A549 (cell line): ENCODE results near the gene SOD3. TPM values are rescaled to one million over a fixed set of nuclear protein-coding genes. Genes with fewer than 3 reads are reported as not detected.

Experiments used
- ATAC-seq, 2 experiments: fragments of 200-7000 bp in 1 of 2; fragments of >200 bp in 1 of 2; cut with Nextera tagmentation in 1 of 2; cut with Tn5 transposase in 1 of 2; 3 replicates each; pipeline versions ENCODE4 v1.8.0 to v1.9.1; 2018 to 2020; ENCODE audit warnings: mild to moderate bottlenecking in 1 of 2, moderate library complexity in 1 of 2
- CTCF ChIA-PET: fragments of 300-600 bp; sonication (Branson Sonifier 250); formaldehyde crosslinking; extraction: SDS; loops from one replicate; lab custom pipeline; 2021; ENCODE audit warnings: antibody characterized with exemption, inconsistent platforms; lab: Yijun Ruan, JAX
- POLR2A ChIA-PET: fragments of 350-600 bp; formaldehyde crosslinking; extraction: SDS; loops from one replicate; lab custom pipeline; 2021; ENCODE audit warnings: antibody characterized with exemption, inconsistent platforms; lab: Yijun Ruan, JAX
- DNase-seq, 2 experiments: peaks; one replicate each; pipeline versions ENCODE4 v3.0.0 to v3.0.0-alpha.2; 2011 to 2016; ENCODE audit warnings: low read depth in 1 of 2, low spot score in 1 of 2
- FAIRE-seq: peaks from 2 replicates; lab custom pipeline; 2011; peaks lifted over from hg19 to GRCh38; lab: Jason Lieb, UNC
- H3K27ac ChIP-seq, 2 experiments: fragments of >200 bp; sonication (Bioruptor Twin); formaldehyde crosslinking; 3 replicates each; pipeline ENCODE4 v1.5.1; 2016 to 2017
- H3K4me1 ChIP-seq: fragments of >200 bp; sonication (Bioruptor Twin); formaldehyde crosslinking; 3 replicates; pipeline ENCODE4 v1.6.1; 2016
- H3K4me2 ChIP-seq: fragments of >200 bp; sonication (Bioruptor Twin); formaldehyde crosslinking; 3 replicates; pipeline ENCODE4 v1.6.1; 2016
- H3K4me3 ChIP-seq: fragments of >200 bp; sonication (Bioruptor Twin); formaldehyde crosslinking; 3 replicates; pipeline ENCODE4 v1.5.1; 2016
- H3K9me3 ChIP-seq: fragments of >200 bp; sonication (Bioruptor Twin); formaldehyde crosslinking; 3 replicates; pipeline ENCODE4 v1.6.1; 2016
- BHLHE40 ChIP-seq: IDR thresholded peaks from 2 replicates; pipeline ENCODE4 v1.6.1; 2012; ENCODE audit warnings: low read depth, low read length, inconsistent platforms
- CBX8 ChIP-seq: fragments of 200-600 bp; sonication (generic); IDR thresholded peaks from 2 replicates; pipeline ENCODE4 v1.6.1; 2016
- CEBPB ChIP-seq, 2 experiments: fragments of >200 bp in 1 of 2; sonication (Bioruptor Twin) in 1 of 2; formaldehyde crosslinking in 1 of 2; IDR thresholded peaks; 2 replicates each; pipeline ENCODE4 v1.6.1; 2012 to 2016
- CHD2 ChIP-seq: fragments of 150-350 bp; IDR thresholded peaks from 2 replicates; pipeline ENCODE4 v1.6.1; 2014; ENCODE audit warnings: low read length; ENCODE audit not compliant: partially characterized antibody
- CTCF ChIP-seq: fragments of >200 bp; sonication (Bioruptor Twin); formaldehyde crosslinking; IDR thresholded peaks from 3 replicates; pipeline ENCODE4 v1.5.1; 2016
- E2F6 ChIP-seq: IDR thresholded peaks from 2 replicates; pipeline ENCODE4 v1.6.1; 2012; ENCODE audit warnings: low read depth, borderline replicate concordance
- EHF ChIP-seq: fragments of 250-450 bp; sonication (Bioruptor Pico); IDR thresholded peaks from 2 replicates; pipeline ENCODE4 v1.5.0; 2020; ENCODE audit warnings: mild to moderate bottlenecking
- EHMT2 ChIP-seq: fragments of 200-600 bp; sonication (generic); IDR thresholded peaks from 2 replicates; pipeline ENCODE4 v1.6.1; 2016; ENCODE audit warnings: antibody characterized with exemption, low read depth, mild to moderate bottlenecking, moderate library complexity
- EP300 ChIP-seq, 2 experiments: fragments of >200 bp; sonication (Bioruptor Twin); formaldehyde crosslinking; IDR thresholded peaks; 2 replicates in 1 of 2; 3 replicates in 1 of 2; pipeline ENCODE4 v1.6.1; 2016 to 2017
- ESRRA ChIP-seq: fragments of 150-350 bp; IDR thresholded peaks from 2 replicates; pipeline ENCODE4 v1.6.1; 2014; ENCODE audit warnings: mild to moderate bottlenecking, low read length, borderline replicate concordance
- FOSB ChIP-seq: fragments of 250-450 bp; sonication (Bioruptor Pico); IDR thresholded peaks from 2 replicates; pipeline ENCODE4 v1.5.0; 2020; ENCODE audit warnings: mild to moderate bottlenecking, moderate library complexity
- HES2 ChIP-seq: fragments of >200 bp; sonication (Bioruptor Twin); formaldehyde crosslinking; IDR thresholded peaks from 2 replicates; pipeline ENCODE4 v1.6.1; 2016
- HOXA7 ChIP-seq: fragments of 250-450 bp; sonication (Bioruptor Pico); IDR thresholded peaks from 2 replicates; pipeline ENCODE4 v1.5.0; 2020; ENCODE audit warnings: mild to moderate bottlenecking, moderate library complexity
- HOXB13 ChIP-seq: fragments of 250-450 bp; sonication (Bioruptor Pico); IDR thresholded peaks from 2 replicates; pipeline ENCODE4 v1.5.0; 2020; ENCODE audit warnings: low read depth, mild to moderate bottlenecking, moderate library complexity
- HOXB5 ChIP-seq: fragments of 250-450 bp; sonication (Bioruptor Pico); IDR thresholded peaks from 2 replicates; pipeline ENCODE4 v1.5.0; 2020; ENCODE audit warnings: mild to moderate bottlenecking, moderate library complexity
- JUN ChIP-seq, 2 experiments: fragments of >200 bp; sonication (Bioruptor Twin); formaldehyde crosslinking; IDR thresholded peaks; 2 replicates in 1 of 2; 3 replicates in 1 of 2; pipeline ENCODE4 v1.6.1; 2016 to 2017
- KDM1A ChIP-seq: fragments of 200-600 bp; sonication (generic); IDR thresholded peaks from 2 replicates; pipeline ENCODE4 v1.6.1; 2016; ENCODE audit warnings: low read depth, mild to moderate bottlenecking
- MAX ChIP-seq: IDR thresholded peaks from 2 replicates; pipeline ENCODE4 v1.6.1; 2012
- MAZ ChIP-seq: fragments of 150-350 bp; IDR thresholded peaks from 2 replicates; pipeline ENCODE4 v1.6.1; 2014; ENCODE audit warnings: antibody characterized with exemption, low read depth, low read length, borderline replicate concordance
- MYC ChIP-seq: IDR thresholded peaks from 2 replicates; pipeline ENCODE4 v1.6.1; 2012; ENCODE audit warnings: mild to moderate bottlenecking, inconsistent platforms, low read length, improper control_type of control experiment, borderline replicate concordance
- NFE2L2 ChIP-seq: fragments of 150-350 bp; conservative IDR thresholded peaks from 2 replicates; pipeline ENCODE4 v1.6.1; 2014; ENCODE audit warnings: low read length
- PBX3 ChIP-seq: IDR thresholded peaks from 2 replicates; pipeline ENCODE4 v1.6.1; 2012
- PHF8 ChIP-seq: fragments of 200-600 bp; sonication (generic); IDR thresholded peaks from 2 replicates; pipeline ENCODE4 v1.6.1; 2016; ENCODE audit warnings: low read depth, mild to moderate bottlenecking, antibody characterized with exemption, moderate library complexity, borderline replicate concordance
- RARB ChIP-seq: fragments of 250-450 bp; sonication (Bioruptor Pico); IDR thresholded peaks from 2 replicates; pipeline ENCODE4 v1.8.0; 2021; ENCODE audit warnings: mild to moderate bottlenecking, moderate library complexity
- RNF2 ChIP-seq: fragments of 200-600 bp; sonication (generic); IDR thresholded peaks from 2 replicates; pipeline ENCODE4 v1.6.1; 2016; ENCODE audit warnings: low read depth, mild to moderate bottlenecking, antibody characterized with exemption, moderate library complexity, borderline replicate concordance
- SMC3 ChIP-seq: fragments of >200 bp; sonication (Bioruptor Twin); formaldehyde crosslinking; IDR thresholded peaks from 3 replicates; pipeline ENCODE4 v1.6.1; 2018; ENCODE audit warnings: inconsistent platforms
- WGBS: methylation state at CpG from one replicate; pipeline ENCODE4 v1.1.6; 2017; ENCODE audit errors: missing lambda C conversion rate; 5-methylcytosine and 5-hydroxymethylcytosine counted together
- polyA plus RNA-seq, 4 experiments: library from polyadenylated mRNA; depleted of rRNA in 3 of 4; stranded (reverse); fragments of >200 nt; fragmentation: RNase III in 1 of 4; extraction: RNeasy Plus Mini Kit Qiagen cat#74134 plus additional on column Dnase treatment in 1 of 4; gene quantifications; 2 replicates in 3 of 4; 3 replicates in 1 of 4; pipeline ENCODE4 v1.2.3, GENCODE V29; 2011 to 2017

Gene SOD3
- polyA plus RNA-seq, 2 of the 4 experiments (the other 2 are of a cell fraction): not detected

GRCh38 chr4:24748758-24749350 lies 46.5 kb upstream of the SOD3 start:
- ChIA-PET CTCF (no interaction called here), POLR2A (no interaction called here)
- Histone ChIP-seq H3K27ac (no peak overlapping the region), H3K9me3 (no peaks in the 10 kb centered on the region), H3K4me2 (no peak overlapping the region), H3K4me1 (peaks cover 11% of the 10 kb centered on the region; the same call in 1 of the 3 replicates), H3K4me3 (no peak overlapping the region)
- DNase-seq (peak in 1 of 2 experiments; percentile 0), ATAC-seq (no peak), FAIRE-seq (no peak)
- TF ChIP-seq RARB (CRISPR knock-in tag) (no peak), CBX8 (no peak), KDM1A (no peak), RNF2 (no peak), MYC (no peak), CEBPB (IDR thresholded peaks at IDR 0.05) (no peak), JUN (IDR thresholded peaks at IDR 0.05) (no peak), HOXB5 (CRISPR knock-in tag) (no peak), NFE2L2 (no peak), CTCF (no peak), FOSB (CRISPR knock-in tag) (no peak), BHLHE40 (no peak)
- 66% methylated on average over 10 of the region's 10 CpGs for WGBS

GRCh38 chr4:24750106-24750505 lies 45.3 kb upstream of the SOD3 start:
- CTCF ChIA-PET: no interaction called here
- TF ChIP-seq HES2: no peak
- no peak for TF ChIP-seq CHD2
- TF ChIP-seq CEBPB (IDR thresholded peaks at IDR 0.05): no peak
- TF ChIP-seq EHF (CRISPR knock-in tag): no peak
- no peak for TF ChIP-seq PHF8
- TF ChIP-seq HOXA7: no peak
- POLR2A ChIA-PET: no interaction called here
- FAIRE-seq: no peak
- Histone ChIP-seq H3K4me1 (peaks cover 17% of the 10 kb centered on the region; the same call in 1 of the 3 replicates), H3K27ac (no peak overlapping the region), H3K4me2 (no peak overlapping the region), H3K9me3 (no peaks in the 10 kb centered on the region), H3K4me3 (no peak overlapping the region)
- 29% methylated on average over 3 of the region's 3 CpGs for WGBS
- DNase-seq: no peak
- ATAC-seq: no peak

GRCh38 chr4:24751926-24752539 lies 43.3 kb upstream of the SOD3 start:
- TF ChIP-seq ESRRA (no peak), EP300 (IDR thresholded peaks at IDR 0.05) (no peak), PBX3 (no peak), EHMT2 (no peak), MAX (no peak), FOSB (CRISPR knock-in tag) (no peak), KDM1A (no peak), MAZ (no peak), RNF2 (no peak), CHD2 (no peak), HOXB13 (CRISPR knock-in tag) (no peak), E2F6 (no peak), HES2 (no peak), SMC3 (no peak), NFE2L2 (no peak), CBX8 (no peak)
- DNase-seq: no peak
- Histone ChIP-seq H3K9me3 (no peaks in the 10 kb centered on the region), H3K4me2 (no peak overlapping the region), H3K4me1 (peaks cover 17% of the 10 kb centered on the region; the same call in 1 of the 3 replicates), H3K4me3 (no peak overlapping the region), H3K27ac (peak overlapping the region in 1 of 2 experiments; percentile 11; a peak in 1 of 6 replicates)
- no peak for ATAC-seq
- 62% methylated on average over 3 of the region's 3 CpGs for WGBS
- ChIA-PET POLR2A (no interaction called here), CTCF (interaction anchor here (0.5 kb wide), 1 partner anchor 228 kb away, joined by 3 read pairs; no protein-coding TSS in a partner anchor)
- FAIRE-seq: no peak
